Bone marrow (tissue), 2 donors: ENCODE data around the gene MACROH2A1.

ENCODE experiments used
- DNase-seq, 2 donors: peaks; one replicate each; lab custom pipeline; 2025; lab: John Stamatoyannopoulos, UW

MACROH2A1 gene

DNA sequence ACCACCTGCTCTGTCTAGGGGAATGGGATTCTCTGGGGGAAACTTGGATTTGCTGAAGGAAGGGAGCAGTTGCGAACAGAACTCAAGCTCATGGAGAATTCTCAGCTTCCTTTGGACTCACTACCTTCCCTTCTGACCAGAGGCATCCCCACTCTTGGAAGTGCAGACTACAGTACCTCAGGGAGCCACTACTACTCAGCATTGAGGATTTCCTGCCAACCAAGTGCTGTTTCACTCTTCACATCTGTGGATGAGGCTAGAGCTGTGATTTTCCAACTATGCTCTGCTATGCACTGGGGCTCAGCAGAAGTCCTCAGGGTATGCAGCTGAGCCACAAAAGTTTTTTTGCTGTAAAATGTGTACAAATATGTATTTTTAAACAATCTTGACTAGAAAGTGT is 43.9 kb downstream of the MACROH2A1 start:
- no peak for DNase-seq

DNA sequence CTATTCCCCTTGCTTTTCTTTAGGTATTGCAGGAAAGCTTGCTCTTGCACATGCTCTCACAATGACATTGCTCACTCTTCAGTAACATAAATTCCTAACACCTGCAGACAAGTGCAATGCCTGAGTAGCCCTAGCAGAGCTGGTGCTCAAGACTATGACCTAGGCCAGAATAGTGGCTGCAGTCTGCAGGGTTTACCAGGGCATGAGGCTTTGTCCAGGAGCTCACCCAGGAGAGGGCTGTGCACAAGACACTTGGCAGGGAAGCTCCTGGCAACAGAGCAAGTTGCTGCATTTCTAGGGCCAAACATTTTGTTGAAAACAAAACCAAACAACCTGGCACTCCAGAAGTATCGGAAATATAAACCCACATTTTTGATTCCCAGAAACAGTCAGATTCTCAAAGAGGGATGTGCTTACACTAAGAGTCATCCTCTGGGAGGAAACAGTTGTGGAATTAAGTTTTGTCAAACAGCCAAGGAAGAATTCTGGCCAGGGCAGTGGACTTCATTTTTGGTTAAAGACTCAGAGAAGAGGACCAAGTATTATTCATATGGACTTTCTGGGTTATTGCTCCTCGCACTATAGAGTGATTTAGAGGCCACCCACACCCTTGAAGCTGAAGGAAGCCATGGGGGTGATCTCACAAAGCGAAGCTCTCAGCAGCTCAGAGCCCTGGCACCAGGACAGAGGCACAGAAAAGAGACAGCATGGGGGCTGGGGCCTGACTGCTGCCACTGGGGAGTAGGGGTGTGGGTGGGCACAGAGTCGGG is 44.9 kb downstream of the MACROH2A1 start:
- no peak for DNase-seq

DNA sequence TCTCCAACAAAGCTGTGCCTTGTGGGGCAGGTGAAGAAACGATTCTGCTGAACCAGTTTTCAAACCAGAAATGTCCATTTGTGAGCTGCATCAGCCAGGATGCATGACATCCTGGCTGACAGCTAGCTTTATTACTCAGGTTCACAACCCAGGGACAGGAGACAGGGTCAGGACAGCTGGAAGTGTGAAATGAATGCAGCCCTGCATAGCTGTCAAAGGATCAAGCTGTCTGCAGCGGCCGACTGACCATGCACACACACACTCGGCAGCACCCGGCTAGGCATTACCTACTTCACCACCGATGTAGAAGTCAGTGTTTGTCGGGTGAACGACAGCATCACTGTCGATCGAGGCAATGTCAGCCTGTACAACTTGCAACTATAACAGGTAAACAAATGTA is 48.5 kb downstream of the MACROH2A1 start:
- no peak for DNase-seq

DNA sequence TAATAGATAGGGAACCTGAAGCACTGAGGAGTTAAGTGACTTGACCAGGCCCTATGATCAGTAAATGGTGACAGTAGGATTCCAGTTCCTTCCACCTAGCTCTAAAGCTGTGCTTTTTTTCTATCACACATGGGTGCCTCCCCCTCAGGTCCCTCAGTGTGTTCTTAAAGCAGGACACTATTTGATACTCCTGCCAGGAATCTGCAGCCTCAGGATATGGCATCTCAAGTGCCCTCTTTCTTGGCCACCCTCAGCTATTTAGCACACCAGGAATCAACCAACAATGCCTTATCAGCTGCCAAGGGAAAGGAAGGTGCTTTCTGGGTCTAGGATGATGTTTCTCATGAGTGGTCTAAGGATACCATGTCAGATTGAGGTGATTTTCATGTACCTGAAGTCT is 49.1 kb downstream of the MACROH2A1 start:
- no peak for DNase-seq

DNA sequence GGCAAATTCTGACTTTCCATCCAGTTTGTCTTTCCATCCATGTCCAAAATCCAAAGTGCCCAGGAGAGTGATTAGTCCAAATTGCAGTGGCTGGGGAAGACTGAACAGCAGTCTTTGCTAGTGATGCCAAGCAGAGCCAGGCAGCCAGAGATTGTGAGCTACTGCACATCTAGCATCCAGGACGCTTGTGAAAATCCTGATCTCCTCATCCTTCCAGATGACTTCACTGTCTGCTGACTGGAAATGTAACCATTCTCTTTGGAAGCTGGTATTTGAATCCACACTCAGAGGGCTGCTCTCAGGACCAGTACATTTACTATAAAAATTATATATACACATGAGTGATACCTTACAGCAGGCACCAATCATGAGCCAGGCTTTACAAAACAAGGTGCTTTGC is 49.6 kb downstream of the MACROH2A1 start:
- no peak for DNase-seq

DNA sequence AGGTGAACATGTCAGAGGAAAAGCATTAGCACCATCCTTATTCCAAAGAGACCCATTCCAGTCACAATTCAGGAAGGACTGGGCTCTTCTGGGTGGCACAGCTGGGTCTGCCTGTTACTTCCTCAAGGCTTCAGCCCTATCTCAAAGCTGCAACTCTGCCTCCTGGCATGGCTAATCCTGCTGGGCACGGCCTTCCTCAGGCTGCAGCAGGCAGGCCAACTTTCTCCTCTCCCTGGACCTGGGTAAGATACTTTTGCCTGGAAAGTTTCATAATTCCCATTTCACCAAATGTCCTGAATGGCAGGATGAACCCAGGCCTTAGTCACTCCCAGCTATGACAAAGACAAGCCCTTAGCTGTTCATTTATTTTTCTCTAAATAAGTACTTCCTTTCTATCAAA is 50.1 kb downstream of the MACROH2A1 start:
- no peak for DNase-seq

DNA sequence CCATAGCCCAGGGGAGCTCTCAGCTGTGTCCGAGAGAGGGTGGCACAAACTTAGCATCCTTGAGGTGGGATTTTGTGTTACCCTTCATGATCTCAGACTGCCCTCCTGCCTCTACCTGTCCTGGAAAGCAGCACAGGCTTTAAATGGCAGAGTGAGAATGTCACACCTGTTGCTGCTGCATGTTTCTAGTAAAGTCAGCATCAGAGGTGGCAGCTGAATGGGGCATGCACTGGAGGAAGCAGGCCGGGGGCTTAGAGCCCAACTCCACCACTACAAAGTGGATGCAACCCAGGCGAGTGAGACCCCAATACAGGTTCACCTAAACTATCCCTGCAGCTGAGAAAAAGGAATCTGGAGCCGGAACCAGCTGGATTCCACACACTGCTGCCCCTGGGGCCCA is 51.6 kb downstream of the MACROH2A1 start:
- no peak for DNase-seq

DNA sequence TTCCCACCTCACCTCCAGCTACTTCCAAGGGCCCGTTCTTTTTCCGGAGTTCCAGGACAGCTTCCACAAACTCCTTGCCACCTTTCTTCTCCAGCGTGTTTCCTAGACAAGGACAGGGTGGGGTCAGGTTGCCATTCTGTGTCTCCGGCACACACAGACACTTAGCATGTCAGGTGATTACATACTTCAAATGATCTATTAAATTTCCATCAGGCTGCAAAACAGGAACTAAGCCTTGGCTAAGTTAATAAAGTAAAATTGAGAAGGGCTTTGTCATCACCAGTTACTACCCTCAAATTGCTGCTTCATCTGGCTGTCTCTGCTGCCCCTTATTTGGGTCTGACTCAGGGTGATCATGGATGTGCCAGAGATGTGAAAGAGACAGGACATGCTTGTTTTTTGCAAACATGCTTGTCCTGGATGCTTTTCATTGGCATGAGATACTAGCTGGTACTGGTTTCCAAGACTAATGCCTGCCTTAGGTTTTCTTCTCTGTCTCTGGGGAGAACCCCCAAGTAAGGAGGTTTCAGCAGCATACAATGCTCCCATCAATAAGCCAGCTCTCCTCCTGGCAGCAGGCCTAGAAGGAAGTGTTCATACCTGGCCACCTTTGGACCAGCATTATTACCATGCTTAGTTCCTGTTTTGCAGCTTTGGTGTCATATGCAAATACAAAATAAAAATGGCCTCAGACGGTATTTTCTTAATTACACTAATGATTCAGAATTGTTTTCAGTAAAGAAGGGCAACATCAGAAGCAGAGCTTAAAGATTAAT is 52.9 kb downstream of the MACROH2A1 start:
- no peak for DNase-seq

DNA sequence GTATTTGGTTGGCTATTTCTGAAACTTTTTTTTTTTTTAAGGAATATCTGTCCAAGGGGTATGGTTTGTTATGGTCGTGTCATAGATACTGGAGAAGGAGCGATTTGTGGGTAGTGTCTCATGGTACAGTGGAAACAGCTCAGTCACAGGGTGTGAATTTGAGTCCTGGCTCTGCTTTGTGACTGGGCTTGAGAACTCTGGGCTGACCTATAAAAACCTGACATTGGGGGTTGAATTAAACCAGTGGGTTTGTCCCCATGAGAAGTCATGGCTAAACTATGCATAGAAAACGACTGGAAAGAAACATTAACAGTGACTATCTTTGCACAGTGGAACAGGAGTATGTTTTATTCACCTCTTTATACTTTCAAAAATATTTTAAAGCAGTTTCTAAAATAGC is 54.7 kb downstream of the MACROH2A1 start:
- DNase-seq = no peak

DNA sequence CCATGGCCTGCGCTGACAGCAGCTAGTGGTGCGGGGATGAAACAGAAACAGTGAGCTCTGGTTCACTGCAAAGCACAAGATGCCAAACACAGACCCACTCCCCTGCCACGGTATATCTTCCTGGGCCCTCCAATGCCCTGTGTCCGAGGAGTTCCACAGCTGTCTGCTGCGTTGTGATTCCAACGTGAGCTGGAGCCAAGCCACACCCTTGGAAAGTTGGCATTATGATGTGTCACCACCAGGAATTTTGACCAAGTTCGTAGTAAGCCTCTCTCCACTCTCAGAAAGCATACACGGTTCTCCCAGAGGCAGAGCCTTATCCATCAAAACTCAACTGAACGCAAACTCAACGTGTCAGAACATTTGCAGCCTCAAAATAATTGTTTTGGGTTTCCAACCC is 55.6 kb downstream of the MACROH2A1 start:
- no peak for DNase-seq

DNA sequence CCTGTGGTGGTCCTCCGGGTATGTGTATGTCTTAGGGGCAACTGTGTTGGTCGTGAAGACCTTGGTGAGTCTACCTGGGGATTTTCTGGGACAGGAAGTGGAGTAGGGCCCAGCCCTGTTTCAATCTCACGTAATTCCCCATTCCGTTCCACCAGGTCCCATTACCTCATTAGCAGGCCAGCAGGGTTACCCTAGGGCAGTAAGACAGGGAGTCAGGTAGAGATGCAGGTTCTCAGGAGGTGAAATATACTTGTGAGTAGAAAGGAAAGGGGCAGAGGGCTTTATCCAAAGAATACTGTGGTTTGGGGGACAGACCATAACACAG is 56.5 kb downstream of the MACROH2A1 start:
- no peak for DNase-seq

DNA sequence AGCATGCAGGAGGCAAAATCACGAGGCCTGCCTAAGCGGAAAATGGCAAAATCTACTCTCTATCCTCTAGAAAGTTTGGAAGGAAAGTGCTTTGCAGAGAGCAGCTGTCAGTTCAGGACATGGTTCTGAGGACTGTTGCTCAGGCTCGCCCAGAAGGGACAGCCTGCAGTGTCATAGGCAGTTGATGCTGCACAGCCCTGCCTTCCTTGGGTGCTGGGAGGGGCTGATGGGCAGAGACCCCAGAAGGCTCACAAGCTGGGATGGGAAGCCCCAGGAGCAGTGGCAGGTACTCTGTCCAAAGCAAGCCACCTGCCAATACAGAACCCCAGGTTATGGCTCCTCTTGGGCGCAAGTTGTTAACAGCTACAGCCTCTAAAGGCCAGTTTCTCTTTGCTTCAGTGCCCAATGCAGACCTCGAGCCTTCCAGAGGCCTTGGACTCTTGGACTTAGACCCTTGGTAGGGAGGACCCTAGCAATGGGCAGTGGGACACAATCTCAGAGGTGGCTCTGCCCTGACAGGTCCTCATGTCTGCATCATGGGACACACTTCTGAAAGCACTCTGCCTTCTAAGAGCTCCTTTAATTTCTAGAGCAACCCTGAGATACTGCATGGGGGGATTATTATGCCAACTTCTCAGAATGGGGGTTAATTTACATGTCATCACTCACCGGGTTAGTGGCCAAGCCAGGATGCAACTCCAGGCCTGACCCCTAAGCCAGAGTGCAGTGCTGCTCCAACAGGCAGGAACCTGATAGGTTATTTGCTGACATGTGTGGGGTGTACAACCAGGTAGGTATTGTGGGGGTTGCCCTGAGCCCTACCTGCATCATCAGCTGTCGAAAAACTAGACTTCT is 57.1 kb downstream of the MACROH2A1 start:
- no peak for DNase-seq

DNA sequence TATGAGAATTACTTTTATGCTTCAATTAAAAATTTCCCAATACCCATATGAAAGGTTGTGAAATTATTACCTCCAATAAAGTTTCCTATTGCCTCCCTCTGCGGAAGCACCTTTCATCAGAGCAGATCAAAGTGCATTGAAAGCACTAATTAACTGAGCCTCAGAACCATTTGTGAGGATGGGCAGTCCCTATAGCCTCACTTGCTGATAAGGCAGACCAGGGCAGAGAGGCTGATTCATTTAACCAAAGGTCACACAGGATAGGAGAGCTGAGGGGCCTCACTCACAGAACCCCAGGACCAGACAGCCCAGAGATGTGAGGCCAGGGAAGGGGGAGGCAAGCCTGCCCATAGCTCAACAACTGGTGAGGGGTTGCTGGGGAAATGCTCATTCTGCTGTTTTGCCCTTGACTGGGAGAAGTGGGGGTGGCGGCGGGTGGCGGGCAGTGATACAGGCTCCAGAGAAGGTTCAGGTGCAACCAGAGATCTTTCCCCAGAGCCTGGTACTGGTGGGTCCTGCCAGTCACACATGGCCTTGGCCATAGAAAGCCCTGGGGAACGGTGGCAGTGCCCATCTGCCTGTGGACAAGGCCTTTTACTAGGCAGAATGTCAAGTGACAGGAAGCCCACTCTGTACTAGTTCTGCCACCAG is 57.9 kb downstream of the MACROH2A1 start:
- DNase-seq = no peak

DNA sequence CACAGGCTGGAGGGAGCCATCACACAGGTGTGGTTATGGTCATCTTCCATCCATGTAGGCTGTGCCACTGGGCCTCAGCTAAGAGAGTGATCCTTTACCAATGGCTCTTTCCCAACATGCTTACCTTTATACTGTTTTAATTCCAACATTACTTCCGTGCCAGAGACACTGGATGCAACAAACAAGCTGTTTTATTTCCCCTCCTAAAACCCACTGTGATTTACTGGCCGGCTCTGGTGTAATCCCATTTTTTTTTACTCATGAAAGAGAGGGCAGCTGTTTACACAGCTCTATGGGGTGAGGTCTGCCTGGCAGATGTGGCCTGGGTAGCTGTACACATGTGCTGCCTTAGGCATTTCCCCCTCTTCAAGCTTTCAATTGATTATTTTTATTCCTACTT is 58.5 kb downstream of the MACROH2A1 start:
- no peak for DNase-seq

DNA sequence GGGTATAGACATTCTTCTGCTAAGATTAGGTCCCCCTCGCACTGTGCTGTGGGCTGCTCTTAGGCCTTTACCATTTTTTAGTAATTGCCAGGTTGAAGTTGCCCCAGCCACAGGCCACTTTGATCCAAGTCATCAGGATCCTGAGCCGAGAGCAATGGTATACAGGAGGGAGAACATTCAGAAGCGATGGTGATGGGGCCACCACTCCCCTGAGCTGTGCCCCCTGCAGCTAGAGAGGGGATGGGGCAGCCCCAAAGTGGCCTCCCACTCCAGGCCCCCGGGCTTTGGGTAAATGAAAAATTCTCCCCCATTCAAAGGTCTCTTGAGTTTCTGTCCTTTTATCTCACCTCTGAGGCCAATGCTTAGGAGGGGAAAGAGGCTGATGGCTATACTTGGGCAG is 59.4 kb downstream of the MACROH2A1 start:
- no peak for DNase-seq

DNA sequence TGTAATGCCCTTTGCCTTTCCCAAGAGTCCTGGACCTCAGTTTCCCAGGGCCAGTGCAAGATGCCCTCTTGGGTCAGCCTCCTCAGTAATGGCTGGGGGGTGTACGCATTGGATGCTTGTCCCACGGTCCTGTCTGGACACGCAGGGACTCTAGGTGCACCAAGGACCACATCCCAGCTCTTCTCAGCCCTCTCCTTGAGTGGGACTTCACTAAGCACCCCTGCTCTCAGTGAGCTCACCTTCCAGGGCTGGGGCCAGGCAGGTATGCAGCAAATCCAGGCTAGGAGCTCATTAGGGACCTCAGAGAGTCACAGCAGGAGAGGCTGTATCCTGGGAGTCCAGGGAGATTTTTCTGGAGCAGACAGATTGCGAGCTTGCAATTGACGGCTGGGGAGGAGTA is 59.8 kb downstream of the MACROH2A1 start:
- no peak for DNase-seq

DNA sequence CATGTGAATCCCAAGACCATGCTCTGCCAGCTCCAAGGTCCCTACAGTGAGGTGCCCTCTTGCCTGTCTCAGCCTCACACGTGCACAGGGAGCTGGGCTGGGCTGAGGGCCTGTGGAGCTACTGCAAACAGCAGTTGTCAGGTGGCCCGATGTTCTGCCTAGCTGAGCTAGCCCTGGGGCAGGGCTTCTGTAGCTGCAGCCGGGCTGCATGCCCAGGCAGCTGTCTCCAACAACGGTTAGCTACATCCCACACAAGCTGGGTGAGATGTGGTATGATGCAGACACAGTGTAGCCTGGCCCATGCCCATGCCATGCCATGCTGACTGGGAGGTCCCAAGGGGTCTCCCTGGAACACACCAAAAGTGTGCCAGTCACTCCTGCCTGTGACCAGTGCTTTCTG is 62.0 kb downstream of the MACROH2A1 start:
- DNase-seq = no peak

DNA sequence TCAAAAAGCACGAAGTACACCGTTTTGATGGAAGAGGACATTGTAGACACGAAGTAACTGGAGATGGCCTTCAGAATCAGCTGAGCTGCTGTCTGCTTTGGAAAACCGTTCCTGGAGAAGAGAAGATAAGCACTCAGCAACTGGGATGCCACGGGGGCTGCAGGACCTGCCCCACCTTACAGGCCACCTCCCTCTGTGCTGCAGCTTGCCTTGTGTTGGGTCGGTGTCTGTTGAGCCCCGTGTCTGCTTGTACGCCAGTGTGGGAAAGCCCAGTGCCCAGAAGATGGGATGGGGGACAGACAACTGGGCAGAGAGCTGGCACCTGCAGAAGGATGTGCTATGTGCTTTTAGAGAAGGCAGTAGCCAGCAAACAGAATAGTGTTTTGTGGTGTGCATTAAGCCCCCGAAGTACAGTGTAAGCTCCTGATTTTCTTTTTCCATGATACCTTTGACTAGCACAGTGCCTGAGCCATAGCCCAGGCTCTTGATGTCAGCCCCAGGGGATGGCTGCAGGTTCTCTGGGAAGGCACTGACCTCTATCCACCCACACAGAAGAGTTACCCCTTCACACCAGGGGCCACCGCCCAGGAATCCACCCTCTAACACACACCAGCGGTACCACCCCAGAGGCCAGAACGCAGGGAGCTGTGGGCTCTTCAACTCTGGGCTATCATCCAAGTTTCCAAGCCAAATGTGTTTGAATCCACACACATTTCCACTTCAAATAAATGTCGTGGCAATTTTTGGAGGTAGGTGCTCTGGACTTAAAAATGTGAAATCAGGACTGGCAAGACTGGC is 63.8 kb downstream of the MACROH2A1 start:
- no peak for DNase-seq

DNA sequence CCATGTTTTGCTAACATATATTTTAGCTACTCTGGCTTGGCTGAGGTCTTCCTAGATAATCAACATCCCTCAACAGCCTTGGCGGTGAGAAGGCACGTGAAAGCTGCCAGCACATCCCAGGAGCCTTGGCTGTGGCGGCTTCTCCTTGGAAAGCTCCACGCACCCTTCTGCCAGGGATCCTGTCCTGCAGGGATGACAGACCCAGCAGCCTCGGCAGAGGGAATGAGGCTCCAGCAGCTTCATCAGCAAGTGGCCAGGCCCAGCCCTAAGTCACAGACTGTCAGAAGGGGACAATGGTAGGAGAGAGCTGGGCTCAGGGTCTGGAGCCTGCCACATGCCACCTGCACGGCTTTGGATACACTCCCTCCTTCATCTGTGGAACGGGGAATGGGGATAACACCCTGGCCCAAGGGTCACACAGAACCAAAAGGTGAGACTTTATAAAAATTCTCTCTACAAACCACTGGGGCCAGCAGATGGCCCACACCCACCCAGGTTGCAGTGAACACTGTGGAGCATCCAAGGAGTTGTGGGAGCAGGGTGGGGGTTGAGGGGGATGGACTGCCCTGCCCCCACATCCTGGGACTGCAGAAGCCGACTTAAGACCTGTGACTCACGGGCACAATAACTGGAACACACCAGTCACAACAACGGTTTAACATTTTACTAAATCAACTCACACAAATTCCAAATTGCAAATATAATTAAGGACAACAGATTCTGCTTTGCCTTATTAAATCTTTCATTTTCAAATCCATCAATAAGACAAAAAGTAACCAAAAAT is 65.1 kb downstream of the MACROH2A1 start:
- no peak for DNase-seq

DNA sequence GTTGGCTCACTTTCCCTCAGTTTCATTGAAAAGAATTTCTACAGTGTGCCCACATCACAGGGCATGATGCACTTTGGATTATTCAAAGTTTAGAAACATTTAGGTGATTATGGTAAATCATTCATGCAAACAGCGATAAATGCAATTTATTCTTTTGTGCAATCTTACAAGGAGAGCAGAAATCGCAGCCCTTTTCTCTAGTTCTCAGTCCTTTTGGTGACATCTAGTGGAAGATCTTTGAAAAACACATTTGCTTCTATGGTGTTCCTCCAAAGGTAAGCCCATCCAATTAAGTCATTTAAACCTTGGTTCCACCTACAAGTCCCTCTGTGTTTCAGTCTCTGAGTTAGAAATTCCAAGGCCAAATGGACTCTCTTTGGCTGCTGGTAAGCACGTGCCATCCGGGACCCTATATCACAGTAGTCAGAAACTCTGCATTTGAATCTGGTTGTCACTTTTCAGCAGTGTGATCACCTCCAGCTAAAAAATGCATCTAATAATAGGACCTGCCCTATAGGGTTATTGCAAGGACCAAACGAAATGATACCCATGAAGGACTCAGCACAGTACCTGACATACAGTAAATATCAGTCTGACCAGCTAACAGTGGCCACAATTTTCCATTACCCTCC is 66.4 kb downstream of the MACROH2A1 start:
- DNase-seq = peak in 1 of 2 donors; percentile 39
